Stomach (tissue), 4 donors: Measurements from ENCODE around the gene ZNF766.

Source experiments
- CTCF ChIP-seq, 7 experiments: fragments of 450-650 bp in 4 of 7; fragments of 200-600 bp in 3 of 7; sonication (generic) in 3 of 7; IDR thresholded peaks; one replicate each; pipeline ENCODE4 v1.5.1; 2016 to 2019; ENCODE audit warnings: antibody characterized with exemption in 7 of 7, control low read depth in 2 of 7, mild to moderate bottlenecking in 1 of 7
- POLR2A ChIP-seq, 4 donors: fragments of 450-650 bp; IDR thresholded peaks; one replicate each; pipeline ENCODE4 v1.6.1; 2016; ENCODE audit warnings: antibody characterized with exemption in 4 of 4, control low read depth in 2 of 4, mild to moderate bottlenecking in 1 of 4, moderate library complexity in 1 of 4
- POLR2AphosphoS5 ChIP-seq, 3 donors: sonication (generic); formaldehyde crosslinking; IDR thresholded peaks; one replicate each; pipeline ENCODE4 v1.6.1; 2016; ENCODE audit warnings: antibody characterized with exemption in 3 of 3

DNA sequence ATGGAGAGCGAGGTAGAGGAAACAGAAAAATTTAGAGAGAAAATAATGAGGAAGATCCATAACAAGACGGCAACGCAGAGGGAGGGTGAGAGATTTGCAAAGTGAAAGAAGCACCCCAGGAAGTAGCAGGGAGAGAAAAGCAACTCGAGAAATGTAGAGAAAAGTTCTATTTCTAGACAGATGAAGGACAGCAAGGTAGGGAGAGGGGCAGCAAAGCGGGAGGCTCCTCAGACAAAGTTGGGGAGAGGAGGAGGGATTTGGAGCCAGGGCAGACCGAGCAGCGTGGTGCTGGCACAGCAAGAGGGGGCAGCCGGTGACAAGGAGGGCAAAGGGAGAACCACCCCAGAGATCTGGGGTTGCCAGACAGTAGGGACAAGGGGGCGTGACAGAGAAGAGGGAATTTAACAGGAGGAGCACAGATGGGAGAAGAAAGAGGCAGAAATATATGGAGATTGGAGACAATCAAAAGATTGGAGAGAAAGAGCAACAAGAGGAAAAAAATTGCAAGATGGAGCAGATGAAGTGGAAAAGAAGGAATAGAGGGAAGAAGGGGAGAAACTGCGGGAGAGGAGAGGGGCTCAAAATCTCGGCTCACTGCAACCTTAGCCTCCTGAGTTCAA, 989 bp downstream of the ZNF766 start:
- TF ChIP-seq CTCF (IDR thresholded peaks at IDR 0.05): no peak
- no peak for TF ChIP-seq POLR2AphosphoS5 (IDR thresholded peaks at IDR 0.05)
- TF ChIP-seq POLR2A (IDR thresholded peaks at IDR 0.05): no peak
